ENCODE data around the gene CREM.

Gene CREM

GRCh38 chr10:35140126-35140525 is 13.5 kb downstream of the CREM start:
- Histone ChIP-seq H3K9ac (ENCODE audit: low read depth, low read length) (no peak overlapping the region), H3K36me3 (ENCODE audit: control insufficient read depth, insufficient read depth, low read length) (no peaks in the 10 kb centered on the region), H3K9me3 (ENCODE audit: control insufficient read depth, insufficient read depth, low read length) (no peaks in the 10 kb centered on the region), H3K4me3 (ENCODE audit: low read depth, low read length) (no peak overlapping the region), H3K27me3 (ENCODE audit: control insufficient read depth, insufficient read depth, low read length) (no peaks in the 10 kb centered on the region), H3K4me1 (ENCODE audit: control insufficient read depth, insufficient read depth, low read length) (no peaks in the 10 kb centered on the region)

GRCh38 chr10:35140727-35141126 is 14.1 kb downstream of the CREM start:
- Histone ChIP-seq H3K27me3 (ENCODE audit: control insufficient read depth, insufficient read depth, low read length) (no peaks in the 10 kb centered on the region), H3K9me3 (ENCODE audit: control insufficient read depth, insufficient read depth, low read length) (no peaks in the 10 kb centered on the region), H3K4me3 (ENCODE audit: low read depth, low read length) (no peak overlapping the region), H3K9ac (ENCODE audit: low read depth, low read length) (no peak overlapping the region), H3K4me1 (ENCODE audit: control insufficient read depth, insufficient read depth, low read length) (no peaks in the 10 kb centered on the region), H3K36me3 (ENCODE audit: control insufficient read depth, insufficient read depth, low read length) (no peaks in the 10 kb centered on the region)

- no peak overlapping the region for H3K9ac ChIP-seq (ENCODE audit: low read depth, low read length)
- no peaks in the 10 kb centered on the region for H3K36me3 ChIP-seq (ENCODE audit: control insufficient read depth, insufficient read depth, low read length)
- H3K4me1 ChIP-seq (ENCODE audit: control insufficient read depth, insufficient read depth, low read length), result no peaks in the 10 kb centered on the region
- H3K4me3 ChIP-seq (ENCODE audit: low read depth, low read length), result no peak overlapping the region
- H3K9me3 ChIP-seq (ENCODE audit: control insufficient read depth, insufficient read depth, low read length), result no peaks in the 10 kb centered on the region
- H3K27me3 ChIP-seq (ENCODE audit: control insufficient read depth, insufficient read depth, low read length), result no peaks in the 10 kb centered on the region
Measured at GRCh38 chr10:35150308-35150707, 23.7 kb downstream of the CREM start.

- H3K4me1 ChIP-seq (ENCODE audit: control insufficient read depth, insufficient read depth, low read length), result no peaks in the 10 kb centered on the region
- no peaks in the 10 kb centered on the region for H3K9me3 ChIP-seq (ENCODE audit: control insufficient read depth, insufficient read depth, low read length)
- H3K36me3 ChIP-seq (ENCODE audit: control insufficient read depth, insufficient read depth, low read length), result no peaks in the 10 kb centered on the region
- no peaks in the 10 kb centered on the region for H3K27me3 ChIP-seq (ENCODE audit: control insufficient read depth, insufficient read depth, low read length)
- H3K9ac ChIP-seq (ENCODE audit: low read depth, low read length), result no peak overlapping the region
- H3K4me3 ChIP-seq (ENCODE audit: low read depth, low read length), result no peak overlapping the region
Measured at GRCh38 chr10:35152992-35153391, 26.3 kb downstream of the CREM start.

- no peaks in the 10 kb centered on the region for H3K4me1 ChIP-seq (ENCODE audit: control insufficient read depth, insufficient read depth, low read length)
- H3K9ac ChIP-seq (ENCODE audit: low read depth, low read length), result no peak overlapping the region
- H3K4me3 ChIP-seq (ENCODE audit: low read depth, low read length), result no peak overlapping the region
- no peaks in the 10 kb centered on the region for H3K27me3 ChIP-seq (ENCODE audit: control insufficient read depth, insufficient read depth, low read length)
- no peaks in the 10 kb centered on the region for H3K9me3 ChIP-seq (ENCODE audit: control insufficient read depth, insufficient read depth, low read length)
- no peaks in the 10 kb centered on the region for H3K36me3 ChIP-seq (ENCODE audit: control insufficient read depth, insufficient read depth, low read length)
Measured at GRCh38 chr10:35153716-35154115, 27.1 kb downstream of the CREM start.

- no peaks in the 10 kb centered on the region for H3K36me3 ChIP-seq (ENCODE audit: control insufficient read depth, insufficient read depth, low read length)
- H3K4me1 ChIP-seq (ENCODE audit: control insufficient read depth, insufficient read depth, low read length), result no peaks in the 10 kb centered on the region
- H3K9me3 ChIP-seq (ENCODE audit: control insufficient read depth, insufficient read depth, low read length), result no peaks in the 10 kb centered on the region
- no peak overlapping the region for H3K9ac ChIP-seq (ENCODE audit: low read depth, low read length)
- no peak overlapping the region for H3K4me3 ChIP-seq (ENCODE audit: low read depth, low read length)
- no peaks in the 10 kb centered on the region for H3K27me3 ChIP-seq (ENCODE audit: control insufficient read depth, insufficient read depth, low read length)
Measured at GRCh38 chr10:35160743-35161142, 34.1 kb downstream of the CREM start.

- Histone ChIP-seq H3K36me3 (ENCODE audit: control insufficient read depth, insufficient read depth, low read length) (no peaks in the 10 kb centered on the region), H3K9me3 (ENCODE audit: control insufficient read depth, insufficient read depth, low read length) (no peaks in the 10 kb centered on the region), H3K4me1 (ENCODE audit: control insufficient read depth, insufficient read depth, low read length) (no peaks in the 10 kb centered on the region), H3K27me3 (ENCODE audit: control insufficient read depth, insufficient read depth, low read length) (no peaks in the 10 kb centered on the region), H3K9ac (ENCODE audit: low read depth, low read length) (no peak overlapping the region), H3K4me3 (ENCODE audit: low read depth, low read length) (no peak overlapping the region)
Measured at GRCh38 chr10:35161906-35162305, 35.3 kb downstream of the CREM start.

GRCh38 chr10:35165136-35165535 is 38.5 kb downstream of the CREM start:
- H3K9me3 ChIP-seq (ENCODE audit: control insufficient read depth, insufficient read depth, low read length), result no peaks in the 10 kb centered on the region
- no peaks in the 10 kb centered on the region for H3K4me1 ChIP-seq (ENCODE audit: control insufficient read depth, insufficient read depth, low read length)
- H3K36me3 ChIP-seq (ENCODE audit: control insufficient read depth, insufficient read depth, low read length), result no peaks in the 10 kb centered on the region
- H3K27me3 ChIP-seq (ENCODE audit: control insufficient read depth, insufficient read depth, low read length), result no peaks in the 10 kb centered on the region
- H3K9ac ChIP-seq (ENCODE audit: low read depth, low read length), result no peak overlapping the region
- no peak overlapping the region for H3K4me3 ChIP-seq (ENCODE audit: low read depth, low read length)

GRCh38 chr10:35165811-35166210 is 39.2 kb downstream of the CREM start:
- Histone ChIP-seq H3K9ac (ENCODE audit: low read depth, low read length) (no peak overlapping the region), H3K4me3 (ENCODE audit: low read depth, low read length) (no peak overlapping the region), H3K4me1 (ENCODE audit: control insufficient read depth, insufficient read depth, low read length) (no peaks in the 10 kb centered on the region), H3K27me3 (ENCODE audit: control insufficient read depth, insufficient read depth, low read length) (no peaks in the 10 kb centered on the region), H3K9me3 (ENCODE audit: control insufficient read depth, insufficient read depth, low read length) (no peaks in the 10 kb centered on the region), H3K36me3 (ENCODE audit: control insufficient read depth, insufficient read depth, low read length) (no peaks in the 10 kb centered on the region)

GRCh38 chr10:35166607-35167006 is 40.0 kb downstream of the CREM start:
- no peaks in the 10 kb centered on the region for H3K27me3 ChIP-seq (ENCODE audit: control insufficient read depth, insufficient read depth, low read length)
- no peaks in the 10 kb centered on the region for H3K4me1 ChIP-seq (ENCODE audit: control insufficient read depth, insufficient read depth, low read length)
- no peak overlapping the region for H3K4me3 ChIP-seq (ENCODE audit: low read depth, low read length)
- no peaks in the 10 kb centered on the region for H3K9me3 ChIP-seq (ENCODE audit: control insufficient read depth, insufficient read depth, low read length)
- H3K9ac ChIP-seq (ENCODE audit: low read depth, low read length), result no peak overlapping the region
- H3K36me3 ChIP-seq (ENCODE audit: control insufficient read depth, insufficient read depth, low read length), result no peaks in the 10 kb centered on the region

- no peaks in the 10 kb centered on the region for H3K36me3 ChIP-seq (ENCODE audit: control insufficient read depth, insufficient read depth, low read length)
- no peaks in the 10 kb centered on the region for H3K4me1 ChIP-seq (ENCODE audit: control insufficient read depth, insufficient read depth, low read length)
- H3K27me3 ChIP-seq (ENCODE audit: control insufficient read depth, insufficient read depth, low read length), result no peaks in the 10 kb centered on the region
- H3K4me3 ChIP-seq (ENCODE audit: low read depth, low read length), result no peak overlapping the region
- H3K9me3 ChIP-seq (ENCODE audit: control insufficient read depth, insufficient read depth, low read length), result no peaks in the 10 kb centered on the region
- H3K9ac ChIP-seq (ENCODE audit: low read depth, low read length), result no peak overlapping the region
Measured at GRCh38 chr10:35167342-35167741, 40.7 kb downstream of the CREM start.

GRCh38 chr10:35172146-35172545 is 45.5 kb downstream of the CREM start:
- H3K4me1 ChIP-seq (ENCODE audit: control insufficient read depth, insufficient read depth, low read length), result no peaks in the 10 kb centered on the region
- no peak overlapping the region for H3K4me3 ChIP-seq (ENCODE audit: low read depth, low read length)
- no peaks in the 10 kb centered on the region for H3K36me3 ChIP-seq (ENCODE audit: control insufficient read depth, insufficient read depth, low read length)
- no peaks in the 10 kb centered on the region for H3K9me3 ChIP-seq (ENCODE audit: control insufficient read depth, insufficient read depth, low read length)
- H3K9ac ChIP-seq (ENCODE audit: low read depth, low read length), result no peak overlapping the region
- H3K27me3 ChIP-seq (ENCODE audit: control insufficient read depth, insufficient read depth, low read length), result no peaks in the 10 kb centered on the region

- H3K4me3 ChIP-seq (ENCODE audit: low read depth, low read length), result no peak overlapping the region
- no peaks in the 10 kb centered on the region for H3K36me3 ChIP-seq (ENCODE audit: control insufficient read depth, insufficient read depth, low read length)
- no peak overlapping the region for H3K9ac ChIP-seq (ENCODE audit: low read depth, low read length)
- H3K27me3 ChIP-seq (ENCODE audit: control insufficient read depth, insufficient read depth, low read length), result no peaks in the 10 kb centered on the region
- no peaks in the 10 kb centered on the region for H3K9me3 ChIP-seq (ENCODE audit: control insufficient read depth, insufficient read depth, low read length)
- H3K4me1 ChIP-seq (ENCODE audit: control insufficient read depth, insufficient read depth, low read length), result no peaks in the 10 kb centered on the region
Measured at GRCh38 chr10:35172574-35172973, 45.9 kb downstream of the CREM start.
